ENCODE measurements around the gene WFDC5. TPM values are rescaled to one million over a fixed set of nuclear protein-coding genes. Genes with fewer than 3 reads are reported as not detected.
A peak's percentile ranks its signal among the peaks of the same experiment; 100 is the strongest.

WFDC5 gene
- total RNA-seq, 1 experiment from 2014 or later: not detected

DNA sequence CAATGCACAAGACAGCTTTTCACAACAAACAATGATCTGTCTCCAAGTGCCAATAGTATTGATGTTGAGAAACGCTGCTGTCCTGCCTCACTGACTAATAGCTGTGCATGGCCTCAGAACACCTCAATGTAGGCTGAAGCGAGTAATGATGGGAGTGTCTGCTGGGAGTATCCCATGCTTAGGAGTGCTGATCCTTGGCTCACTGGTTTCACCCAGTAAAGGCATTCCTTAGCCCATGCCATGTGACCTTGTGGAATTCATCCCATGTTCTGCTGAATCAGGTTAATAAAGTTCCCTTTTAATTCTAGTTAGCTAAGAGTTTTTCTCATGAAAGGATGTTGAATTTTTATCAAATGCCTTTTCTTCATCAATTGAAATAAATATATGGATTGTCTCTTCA lies 13.1 kb upstream of the WFDC5 start:
- Histone ChIP-seq H3K4me1 (no peaks in the 10 kb centered on the region), H3K36me3 (no peaks in the 10 kb centered on the region), H3K27me3 (peaks cover 8% of the 10 kb centered on the region), H3K9me3 (replicated peaks) (no peaks in the 10 kb centered on the region), H3K27ac (no peak overlapping the region), H3K4me3 (no peak overlapping the region)
- no peak for DNase-seq

GRCh38 chr20:45124365-45124764 lies 9.4 kb upstream of the WFDC5 start, which contains the start of gene WFDC12:
Gene WFDC12, minus strand, starts transcription at chr20:45124465. Its CDS starts 18 bp downstream, at chr20:45124447.
- no peak within 1 kb of the TSS for H3K4me3 ChIP-seq
- no peak within 1 kb of the TSS for H3K27ac ChIP-seq
- H3K36me3 ChIP-seq: no peaks in the 10 kb centered on the region

DNA sequence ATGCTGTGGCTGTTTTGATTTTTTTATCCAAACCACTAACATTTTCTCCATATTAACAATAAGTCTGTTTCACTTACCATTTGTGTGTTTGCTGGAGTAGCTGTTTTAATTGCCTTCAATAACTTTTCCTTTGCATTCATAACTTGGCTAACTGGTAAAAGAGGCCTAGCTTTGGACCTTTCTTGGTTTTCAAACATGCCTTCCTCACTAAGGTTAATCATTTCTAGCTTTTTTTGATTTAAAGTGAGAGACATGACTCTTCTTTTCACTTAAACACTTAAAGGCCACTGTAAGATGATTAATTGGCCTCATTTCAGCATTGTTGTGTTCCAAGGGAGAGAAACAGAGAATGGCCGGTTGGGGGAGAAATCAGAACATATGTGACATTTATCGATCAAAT lies 6.4 kb upstream of the WFDC5 start:
- Histone ChIP-seq H3K4me3 (no peak overlapping the region), H3K27me3 (peaks cover 12% of the 10 kb centered on the region), H3K9me3 (replicated peaks) (no peaks in the 10 kb centered on the region), H3K4me1 (no peaks in the 10 kb centered on the region), H3K36me3 (no peaks in the 10 kb centered on the region), H3K27ac (no peak overlapping the region)
- DNase-seq: no peak

More at GRCh38 chr20:45124365-45124764, 9.4 kb upstream of the WFDC5 start, which contains the start of gene WFDC12:
- DNase-seq: no peak
- H3K27me3 ChIP-seq: peaks cover 8% of the 10 kb centered on the region
- H3K9me3 ChIP-seq (replicated peaks): no peaks in the 10 kb centered on the region
- no peaks in the 10 kb centered on the region for H3K4me1 ChIP-seq

GRCh38 chr20:45119556-45120266 lies 4.7 kb upstream of the WFDC5 start:
- no peak for DNase-seq
- Histone ChIP-seq H3K36me3 (no peaks in the 10 kb centered on the region), H3K4me3 (no peak overlapping the region), H3K27ac (no peak overlapping the region), H3K4me1 (no peaks in the 10 kb centered on the region), H3K27me3 (peaks cover 5% of the 10 kb centered on the region), H3K9me3 (replicated peaks) (no peaks in the 10 kb centered on the region)

DNA sequence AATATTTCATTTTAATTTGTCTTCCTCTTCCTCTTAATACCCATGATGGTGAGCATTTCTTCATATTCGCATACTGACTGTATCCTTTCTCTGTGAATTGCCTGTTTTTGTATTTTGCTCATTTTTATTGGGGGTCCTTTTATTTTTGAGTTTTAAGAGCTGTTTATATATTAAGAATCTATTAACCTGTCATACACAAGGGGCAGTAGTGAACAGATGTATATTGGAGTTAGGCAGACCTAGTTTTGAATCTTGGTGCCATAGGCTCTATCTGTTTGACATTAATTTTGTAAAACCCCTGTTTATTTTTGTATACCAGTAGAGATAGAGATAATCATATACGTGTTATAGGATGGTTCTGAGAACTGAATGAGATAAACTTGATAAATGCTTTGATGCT lies 3.1 kb upstream of the WFDC5 start:
- Histone ChIP-seq H3K36me3 (no peaks in the 10 kb centered on the region), H3K4me3 (no peak overlapping the region), H3K27me3 (peaks cover 5% of the 10 kb centered on the region), H3K9me3 (replicated peaks) (no peaks in the 10 kb centered on the region), H3K4me1 (no peaks in the 10 kb centered on the region), H3K27ac (no peak overlapping the region)
- DNase-seq: no peak

DNA sequence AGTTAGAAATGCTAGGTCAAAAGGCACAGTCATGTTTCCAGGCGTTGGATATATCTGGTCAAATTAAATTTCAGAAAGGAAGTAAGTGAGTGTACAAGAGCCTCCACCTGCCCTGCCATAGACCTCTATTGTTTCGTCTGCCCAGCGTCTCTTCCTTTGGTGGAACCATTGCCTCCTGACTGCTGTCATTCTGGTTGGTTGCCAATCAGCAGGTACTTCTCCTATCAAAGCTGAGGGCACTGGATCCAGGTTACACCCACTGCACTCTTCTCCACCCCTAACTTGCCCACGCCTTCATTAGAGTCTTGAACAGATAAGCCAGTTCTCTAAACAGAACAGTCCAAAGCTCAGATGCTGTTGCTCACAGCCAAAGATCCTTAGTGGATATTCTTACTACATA lies 2.6 kb upstream of the WFDC5 start:
- Histone ChIP-seq H3K27ac (no peak overlapping the region), H3K4me1 (no peaks in the 10 kb centered on the region), H3K36me3 (no peaks in the 10 kb centered on the region), H3K9me3 (replicated peaks) (no peaks in the 10 kb centered on the region), H3K4me3 (no peak overlapping the region), H3K27me3 (peaks cover 5% of the 10 kb centered on the region)
- DNase-seq: no peak

- Histone ChIP-seq H3K4me3 (no peak overlapping the region), H3K4me1 (no peaks in the 10 kb centered on the region), H3K27ac (no peak overlapping the region), H3K27me3 (peaks cover 10% of the 10 kb centered on the region), H3K9me3 (replicated peaks) (no peaks in the 10 kb centered on the region), H3K36me3 (no peaks in the 10 kb centered on the region)
- no peak for DNase-seq
Measured at GRCh38 chr20:45115829-45116228, 855 bp upstream of the WFDC5 start.

GRCh38 chr20:45115386-45115774 lies 406 bp upstream of the WFDC5 start:
- Histone ChIP-seq H3K4me1 (no peaks in the 10 kb centered on the region), H3K36me3 (no peaks in the 10 kb centered on the region), H3K9me3 (replicated peaks) (no peaks in the 10 kb centered on the region), H3K27ac (no peak overlapping the region), H3K27me3 (peaks cover 10% of the 10 kb centered on the region), H3K4me3 (no peak overlapping the region)
- DNase-seq: no peak

DNA sequence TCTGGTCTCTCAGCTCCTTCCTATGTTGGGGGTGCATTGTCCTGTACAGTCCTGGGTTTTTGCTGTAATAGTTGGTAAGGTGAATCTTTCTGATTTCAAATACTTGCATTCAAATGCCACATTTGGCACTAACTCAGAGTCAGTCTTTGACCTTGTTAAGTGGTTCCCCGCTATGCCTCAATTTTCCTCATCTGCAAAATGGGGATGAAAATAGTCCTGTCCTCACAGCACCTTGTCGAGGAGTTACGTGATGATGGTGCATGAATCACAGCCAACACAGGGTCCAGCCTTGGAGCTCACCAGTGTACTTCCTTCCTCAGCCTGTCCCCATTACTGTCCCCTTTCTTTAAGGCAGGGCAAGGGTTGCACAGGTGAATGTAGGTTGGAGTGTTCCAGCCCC lies 1.1 kb downstream of the WFDC5 start:
- Histone ChIP-seq H3K27me3 (peaks cover 10% of the 10 kb centered on the region), H3K27ac (no peak overlapping the region), H3K9me3 (replicated peaks) (no peaks in the 10 kb centered on the region), H3K36me3 (no peaks in the 10 kb centered on the region), H3K4me3 (no peak overlapping the region), H3K4me1 (no peaks in the 10 kb centered on the region)
- DNase-seq: no peak

DNA sequence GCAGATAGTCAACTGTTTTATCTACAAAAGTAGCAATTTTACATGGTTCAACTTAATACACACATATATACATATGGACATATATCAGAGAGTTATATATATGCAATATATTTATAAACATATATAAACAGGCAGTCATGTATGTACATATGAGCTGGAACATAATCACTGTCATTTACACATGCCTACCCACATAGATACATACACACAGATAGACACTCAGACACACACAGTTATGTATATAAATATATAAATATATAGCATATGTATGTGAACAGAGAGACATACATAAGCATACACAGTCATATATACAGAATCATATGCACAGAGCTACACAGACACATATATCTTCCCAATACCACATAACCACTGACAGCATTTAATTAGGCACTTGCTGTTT lies 2.2 kb downstream of the WFDC5 start:
- H3K4me1 ChIP-seq: no peaks in the 10 kb centered on the region
- no peaks in the 10 kb centered on the region for H3K36me3 ChIP-seq
- H3K4me3 ChIP-seq: no peak overlapping the region
- no peaks in the 10 kb centered on the region for H3K9me3 ChIP-seq (replicated peaks)
- DNase-seq: no peak
- H3K27me3 ChIP-seq: peaks cover 6% of the 10 kb centered on the region
- H3K27ac ChIP-seq: no peak overlapping the region

DNA sequence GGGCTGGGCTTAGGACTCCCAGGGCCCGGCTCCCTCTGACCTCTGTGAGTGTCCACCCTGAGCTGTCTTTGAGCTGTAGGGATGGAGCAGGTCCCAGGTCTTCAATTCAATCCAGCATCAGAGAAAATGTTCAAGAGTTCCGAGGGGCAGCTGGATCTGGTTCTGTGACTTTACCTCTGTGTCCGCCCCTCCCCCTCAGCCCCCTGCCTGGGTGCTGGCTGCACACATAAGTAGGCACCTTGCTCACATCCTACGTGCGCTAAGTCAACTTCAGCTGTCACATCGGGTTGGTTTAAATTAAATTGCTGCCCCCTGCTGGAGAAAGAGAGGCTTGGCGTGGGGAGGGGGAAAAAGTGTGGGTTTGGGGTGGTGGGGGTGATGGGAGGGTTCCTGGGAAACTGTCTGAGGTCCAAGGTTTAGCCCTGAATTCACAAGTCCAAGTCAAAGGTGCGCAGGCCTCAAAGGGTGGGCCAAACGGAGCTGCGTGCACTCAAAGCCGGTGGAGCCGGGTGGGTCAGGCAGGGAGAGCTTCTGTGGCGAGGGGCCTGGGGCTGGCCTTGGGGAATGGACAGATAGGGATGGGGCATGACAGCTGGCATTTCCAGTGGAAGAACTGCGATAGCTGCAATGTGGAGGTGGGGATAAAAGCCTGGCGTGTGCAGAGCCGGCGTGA lies 3.0 kb downstream of the WFDC5 start:
- Histone ChIP-seq H3K4me3 (no peak overlapping the region), H3K36me3 (no peaks in the 10 kb centered on the region), H3K4me1 (no peaks in the 10 kb centered on the region), H3K9me3 (replicated peaks) (no peaks in the 10 kb centered on the region), H3K27me3 (peaks cover 6% of the 10 kb centered on the region; the same call in 1 of the 2 replicates), H3K27ac (no peak overlapping the region)
- DNase-seq: peak in 1 of 2 experiments; percentile 51

GRCh38 chr20:45111285-45111684 lies 3.7 kb downstream of the WFDC5 start:
- DNase-seq: no peak
- no peaks in the 10 kb centered on the region for H3K4me1 ChIP-seq
- H3K4me3 ChIP-seq: no peak overlapping the region
- H3K27me3 ChIP-seq: peaks cover 6% of the 10 kb centered on the region; the same call in 1 of the 2 replicates
- no peak overlapping the region for H3K27ac ChIP-seq
- H3K9me3 ChIP-seq (replicated peaks): no peaks in the 10 kb centered on the region; the same call in 1 of the 2 replicates
- H3K36me3 ChIP-seq: no peaks in the 10 kb centered on the region

- DNase-seq: no peak
- Histone ChIP-seq H3K27ac (no peak overlapping the region), H3K9me3 (replicated peaks) (no peaks in the 10 kb centered on the region; the same call in 1 of the 2 replicates), H3K36me3 (no peaks in the 10 kb centered on the region), H3K4me3 (no peak overlapping the region), H3K4me1 (no peaks in the 10 kb centered on the region; the same call in 1 of the 2 replicates), H3K27me3 (0 out of 2 replicates have a peak, but pooled peaks cover 6% of the 10 kb centered on the region)
Measured at GRCh38 chr20:45110301-45110700, 4.7 kb downstream of the WFDC5 start.

DNA sequence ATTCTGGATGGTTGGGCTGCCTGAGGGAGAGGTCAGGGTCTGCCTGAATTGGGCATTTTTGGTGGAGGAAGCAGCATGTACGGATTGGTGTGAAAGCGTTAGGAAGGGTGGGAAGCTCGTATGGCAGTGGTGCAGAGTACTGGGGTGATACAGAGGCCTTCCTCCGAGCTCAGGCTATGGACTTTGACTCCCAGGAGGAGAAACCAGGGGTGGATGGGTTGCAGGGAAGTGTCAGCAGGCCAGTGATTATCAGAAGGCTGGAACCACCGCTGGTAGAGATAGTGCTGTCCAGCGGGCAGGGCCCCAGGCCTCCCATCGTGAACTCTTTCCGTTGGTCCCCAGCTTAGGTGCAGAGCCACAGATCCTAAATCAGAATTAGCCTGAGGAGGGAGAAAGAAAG lies 5.3 kb downstream of the WFDC5 start:
- no peaks in the 10 kb centered on the region; the same call in 1 of the 2 replicates for H3K9me3 ChIP-seq (replicated peaks)
- H3K27me3 ChIP-seq: 0 out of 2 replicates have a peak, but pooled peaks cover 6% of the 10 kb centered on the region
- H3K36me3 ChIP-seq: no peaks in the 10 kb centered on the region
- no peak overlapping the region for H3K27ac ChIP-seq
- peaks cover 4% of the 10 kb centered on the region; the same call in 1 of the 2 replicates for H3K4me1 ChIP-seq
- DNase-seq: no peak
- no peak overlapping the region for H3K4me3 ChIP-seq

DNA sequence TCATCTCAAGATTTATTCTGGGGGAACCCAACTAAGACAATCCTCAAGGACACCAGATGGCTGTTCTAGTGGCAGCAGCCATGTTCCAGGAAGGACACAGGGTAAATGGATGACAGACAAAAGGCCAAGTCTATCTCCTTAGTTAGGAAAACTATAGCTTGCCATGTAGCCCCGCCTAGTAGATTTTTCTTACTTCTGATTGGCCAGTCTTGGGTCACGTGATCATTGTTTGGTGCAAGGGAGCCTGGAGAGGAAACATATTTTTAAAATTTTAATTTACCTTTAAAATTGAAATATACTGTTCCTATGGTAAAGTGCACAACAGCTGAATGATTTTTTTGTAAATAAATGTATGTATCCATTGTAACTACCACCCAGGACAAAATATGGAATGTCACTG lies 9.7 kb downstream of the WFDC5 start:
- Histone ChIP-seq H3K9me3 (replicated peaks) (no peaks in the 10 kb centered on the region; the same call in 1 of the 2 replicates), H3K27ac (peak overlapping the region; percentile 22; the same call in 1 of the 2 replicates), H3K27me3 (no peaks in the 10 kb centered on the region), H3K36me3 (no peaks in the 10 kb centered on the region), H3K4me3 (peak overlapping the region; percentile 9; the same call in 1 of the 2 replicates), H3K4me1 (peaks cover 4% of the 10 kb centered on the region; the same call in 1 of the 2 replicates)
- peak; percentile 49 to 67 for DNase-seq

All from SJCRH30 (cell line).